Stimulated activated naive CD8-positive, alpha-beta T cell treated with anti-CD3 and anti-CD28 coated beads, Interleukin-15, amount 100 ng/mL, for 72 hours (primary cell): ENCODE measurements around the gene PRXL2C.
"Not testable (repeated sequence)": the region's sequence is repeated elsewhere in the genome, so short reads cannot be mapped to it uniquely, and the experiment has no call there.

Experiments used
- ATAC-seq: fragments of 150-1000 bp; cut with Tn5 transposase; 2 replicates; pipeline ENCODE4 v1.10.0; 2021; ENCODE audit warnings: mild to moderate bottlenecking, moderate library complexity
- DNase-seq, 2 donors: peaks; one replicate each; pipeline ENCODE4 v3.0.0; 2021 to 2022
- H3K27ac Mint-ChIP-seq, 2 donors: one replicate each; pipeline ENCODE4 v1.8.0; 2022; ENCODE audit warnings: mild to moderate bottlenecking in 2 of 2, mixed read lengths in 2 of 2, moderate library complexity in 2 of 2
- H3K27me3 Mint-ChIP-seq: one replicate; pipeline ENCODE4 v1.8.0; 2022; ENCODE audit warnings: mixed read lengths
- H3K4me1 Mint-ChIP-seq: one replicate; pipeline ENCODE4 v1.8.0; 2022; ENCODE audit warnings: mild to moderate bottlenecking, mixed read lengths
- H3K4me3 Mint-ChIP-seq, 2 donors: one replicate each; pipeline ENCODE4 v1.8.0; 2022; ENCODE audit warnings: mild to moderate bottlenecking in 2 of 2, mixed read lengths in 2 of 2, moderate library complexity in 1 of 2
- H3K9me3 Mint-ChIP-seq, 2 donors: one replicate each; pipeline ENCODE4 v1.8.0; 2022; ENCODE audit warnings: mixed read lengths in 2 of 2

Gene PRXL2C

DNA sequence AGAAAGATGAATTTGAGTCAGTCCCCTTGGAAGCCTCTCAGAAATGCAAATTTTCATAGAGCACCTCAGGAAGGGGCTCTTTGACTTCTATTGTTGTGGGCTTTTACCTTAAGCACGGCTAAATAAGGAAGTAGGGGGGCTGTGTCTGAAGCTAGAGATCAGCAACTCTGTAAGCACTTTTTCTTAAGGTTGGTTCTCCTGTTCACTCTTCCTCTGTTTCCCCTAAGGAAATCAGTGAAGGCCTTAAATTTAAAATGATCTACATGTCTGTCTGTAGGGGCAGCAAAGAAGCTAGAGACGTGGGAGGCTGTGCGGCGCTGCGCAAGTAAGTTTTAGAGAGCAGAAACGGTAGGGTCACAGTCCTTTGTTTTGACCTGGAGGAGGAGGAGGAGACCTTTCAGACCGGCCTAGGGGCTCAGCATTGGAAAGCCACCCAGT lies 34.3 kb downstream of the PRXL2C start:
- Mint-ChIP-seq H3K27me3 (peaks cover 57% of the 10 kb centered on the region), H3K27ac (no peak overlapping the region), H3K4me1 (peaks cover 20% of the 10 kb centered on the region), H3K4me3 (peak overlapping the region; percentile 55 to 83), H3K9me3 (no peaks in the 10 kb centered on the region)
- DNase-seq (no peak), ATAC-seq (no peak)

DNA sequence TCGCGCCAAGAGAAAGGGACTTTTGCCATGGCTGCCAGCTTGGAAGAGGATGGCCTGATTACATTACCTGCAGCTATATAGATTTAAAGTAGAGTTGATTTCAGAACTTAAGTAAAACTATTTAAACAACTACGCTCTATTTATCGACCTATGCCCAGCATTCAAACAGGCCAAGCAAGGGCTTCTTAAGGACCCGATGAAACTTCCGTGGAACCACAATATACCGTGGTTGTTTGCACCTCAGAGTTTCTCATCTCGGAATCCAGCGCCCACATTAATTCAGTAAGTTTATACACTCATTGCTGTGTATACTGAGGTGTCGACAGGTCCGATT lies 35.0 kb downstream of the PRXL2C start:
- DNase-seq: no peak
- no peak for ATAC-seq
- Mint-ChIP-seq H3K4me3 (peak overlapping the region; percentile 65 to 83), H3K4me1 (peaks cover 20% of the 10 kb centered on the region), H3K27ac (no peak overlapping the region), H3K27me3 (peaks cover 64% of the 10 kb centered on the region), H3K9me3 (no peaks in the 10 kb centered on the region)

DNA sequence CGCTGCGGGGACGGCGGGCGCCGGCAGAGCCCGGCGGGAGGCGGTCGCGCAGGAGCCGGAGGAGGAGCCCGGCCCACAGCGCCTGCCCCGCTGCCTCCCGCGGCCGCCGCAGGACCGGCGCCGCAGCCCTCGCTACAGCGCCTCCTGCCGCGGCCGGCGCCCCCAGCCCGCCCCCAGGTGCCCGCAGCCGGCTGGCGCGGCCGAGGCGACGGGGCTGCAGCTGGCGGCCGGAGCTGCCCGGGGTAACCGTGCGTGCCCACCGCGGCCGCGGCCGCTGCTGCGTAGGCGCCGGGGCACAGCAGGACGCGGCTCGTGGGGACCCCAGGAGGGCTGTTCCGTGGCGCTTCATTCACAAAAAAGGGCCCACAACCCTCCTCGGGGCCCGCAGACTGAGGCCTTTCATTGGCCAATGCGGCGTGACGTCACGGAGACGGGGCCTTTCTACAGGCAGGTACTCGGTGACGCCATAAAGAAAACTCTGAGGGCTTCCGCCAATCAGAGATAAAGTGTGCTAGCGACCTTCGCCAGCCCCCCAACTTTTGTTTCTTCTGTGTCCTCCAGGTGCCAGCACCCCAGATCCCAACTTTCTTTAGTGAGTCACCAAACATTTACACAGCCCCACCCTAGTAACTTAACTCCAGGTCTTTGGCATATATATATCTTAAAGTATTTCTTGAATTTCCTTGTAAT lies 35.5 kb downstream of the PRXL2C start, which contains the start of gene CDC14B:
Gene CDC14B, minus strand, starts transcription at position 353 of the 690 bp plus-strand sequence. CDS start 465 bp downstream, outside the sequence.
- DNase-seq (peak; percentile 67 to 84), ATAC-seq (peak; percentile 88)
- H3K4me3 Mint-ChIP-seq: peak within 1 kb of the TSS; percentile 74 to 83
- peaks cover 70% of the 10 kb centered on the region for H3K27me3 Mint-ChIP-seq
- no peaks in the 10 kb centered on the region for H3K9me3 Mint-ChIP-seq
- peak within 1 kb of the TSS in 1 of 2 donors; percentile 27 for H3K27ac Mint-ChIP-seq
- H3K4me1 Mint-ChIP-seq: peaks cover 20% of the 10 kb centered on the region

DNA sequence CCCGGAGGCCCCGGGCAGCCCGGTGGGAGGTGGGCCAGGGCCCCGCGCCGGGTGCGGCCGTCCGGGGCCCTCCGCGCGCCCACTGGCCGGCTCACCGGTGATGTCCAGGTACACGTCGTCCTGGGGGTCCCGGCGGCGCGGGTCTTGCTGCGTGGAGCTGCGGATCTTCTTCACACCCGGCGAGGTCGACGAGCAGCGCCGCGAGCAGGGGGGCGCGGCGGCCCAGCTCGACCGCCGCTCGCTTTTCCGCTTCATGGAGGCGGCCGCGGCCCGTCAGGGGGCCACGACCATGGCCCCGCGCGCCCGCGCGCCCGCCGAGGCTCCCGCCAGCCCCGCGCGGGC lies 36.0 kb downstream of the PRXL2C start:
- Mint-ChIP-seq H3K9me3 (no peaks in the 10 kb centered on the region), H3K27me3 (peaks cover 75% of the 10 kb centered on the region), H3K27ac (no peak overlapping the region), H3K4me3 (peak overlapping the region in 1 of 2 donors; percentile 53), H3K4me1 (peaks cover 20% of the 10 kb centered on the region)
- ATAC-seq (peak; percentile 27), DNase-seq (no peak)

DNA sequence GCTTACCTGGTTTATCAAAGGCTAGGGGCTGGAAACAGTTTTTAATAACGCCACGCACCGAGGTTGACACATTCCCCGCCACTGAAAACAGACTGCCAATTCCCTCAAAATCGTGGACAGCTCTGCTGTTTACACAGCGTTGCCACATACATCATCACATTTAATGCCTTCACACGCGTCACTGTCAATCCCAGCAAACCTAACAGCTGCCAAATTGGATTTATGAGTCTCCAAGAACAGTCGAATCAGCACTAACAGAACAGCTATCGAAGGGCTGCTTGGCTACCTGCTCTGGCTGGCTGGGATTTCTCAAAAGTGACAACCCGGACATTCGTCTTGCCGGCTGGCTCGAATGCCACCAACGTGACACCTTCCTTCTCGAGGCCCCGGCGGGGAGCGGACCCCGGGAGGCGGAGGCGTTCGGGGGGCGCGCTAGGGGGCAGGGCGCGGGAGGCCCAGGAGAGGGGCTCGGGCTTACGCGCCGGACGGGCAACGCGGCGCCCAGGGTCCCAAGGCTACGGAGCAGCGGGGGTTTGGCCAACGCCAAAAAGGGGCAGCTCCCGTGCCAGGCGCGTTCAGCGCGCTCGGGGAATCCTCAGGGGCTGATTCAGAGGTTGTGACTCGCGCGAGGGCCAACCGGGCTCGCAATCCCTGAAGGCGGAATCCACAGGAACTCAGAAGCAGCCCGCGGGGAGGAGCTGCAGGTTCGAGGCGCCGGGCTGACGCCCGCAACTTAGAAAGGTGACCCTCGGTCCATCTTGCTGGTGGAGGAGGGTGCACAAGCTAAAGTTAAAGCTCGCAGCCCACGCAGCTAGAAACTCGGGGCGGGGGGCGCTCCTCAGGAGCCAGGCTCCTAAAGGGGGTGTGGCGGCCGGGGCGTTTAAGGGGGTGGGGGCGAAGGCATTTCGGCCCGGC lies 36.7 kb downstream of the PRXL2C start:
- Mint-ChIP-seq H3K9me3 (no peaks in the 10 kb centered on the region), H3K27ac (no peak overlapping the region), H3K4me3 (peak overlapping the region; percentile 73 to 74), H3K27me3 (peaks cover 81% of the 10 kb centered on the region), H3K4me1 (peaks cover 20% of the 10 kb centered on the region)
- ATAC-seq: peak; percentile 3
- peak; percentile 10 to 13 for DNase-seq

DNA sequence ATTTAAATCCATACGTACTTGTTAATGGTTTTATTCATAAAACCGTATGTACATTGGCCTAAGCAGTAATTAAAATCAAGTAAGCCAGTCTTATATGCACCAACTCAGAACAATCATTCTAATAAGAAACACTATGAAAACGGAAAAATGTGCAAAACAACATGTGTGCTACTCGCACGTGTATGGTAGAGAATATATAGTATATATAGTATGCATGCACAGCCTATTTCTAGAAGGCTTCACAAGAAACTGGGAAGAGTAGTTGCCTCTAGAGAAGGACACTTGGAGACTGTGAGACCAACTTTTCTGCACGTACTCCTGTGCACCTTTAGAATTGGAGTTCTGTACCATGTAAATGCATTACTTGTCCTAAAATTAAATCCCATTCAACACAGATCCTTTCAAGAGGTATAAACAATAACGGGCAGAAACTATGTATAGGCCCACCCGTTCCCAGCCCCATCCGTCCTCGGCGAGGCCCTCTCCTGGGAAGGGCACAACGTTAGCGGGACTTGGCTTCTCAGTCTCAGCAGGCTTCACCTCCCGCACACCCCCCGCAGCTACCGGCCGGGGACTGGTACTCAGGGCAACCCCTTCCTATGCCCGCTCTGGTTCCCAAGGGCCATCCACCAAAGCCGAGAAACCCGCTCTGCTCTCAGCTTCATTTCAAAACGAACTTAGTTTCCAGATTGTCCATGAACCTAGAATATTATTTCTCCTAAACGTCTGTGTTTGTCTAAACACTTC lies 37.5 kb downstream of the PRXL2C start:
- no peaks in the 10 kb centered on the region for H3K9me3 Mint-ChIP-seq
- H3K4me3 Mint-ChIP-seq: no peak overlapping the region
- peaks cover 20% of the 10 kb centered on the region for H3K4me1 Mint-ChIP-seq
- ATAC-seq (no peak), DNase-seq (no peak)
- H3K27me3 Mint-ChIP-seq: peaks cover 88% of the 10 kb centered on the region
- H3K27ac Mint-ChIP-seq: no peak overlapping the region

DNA sequence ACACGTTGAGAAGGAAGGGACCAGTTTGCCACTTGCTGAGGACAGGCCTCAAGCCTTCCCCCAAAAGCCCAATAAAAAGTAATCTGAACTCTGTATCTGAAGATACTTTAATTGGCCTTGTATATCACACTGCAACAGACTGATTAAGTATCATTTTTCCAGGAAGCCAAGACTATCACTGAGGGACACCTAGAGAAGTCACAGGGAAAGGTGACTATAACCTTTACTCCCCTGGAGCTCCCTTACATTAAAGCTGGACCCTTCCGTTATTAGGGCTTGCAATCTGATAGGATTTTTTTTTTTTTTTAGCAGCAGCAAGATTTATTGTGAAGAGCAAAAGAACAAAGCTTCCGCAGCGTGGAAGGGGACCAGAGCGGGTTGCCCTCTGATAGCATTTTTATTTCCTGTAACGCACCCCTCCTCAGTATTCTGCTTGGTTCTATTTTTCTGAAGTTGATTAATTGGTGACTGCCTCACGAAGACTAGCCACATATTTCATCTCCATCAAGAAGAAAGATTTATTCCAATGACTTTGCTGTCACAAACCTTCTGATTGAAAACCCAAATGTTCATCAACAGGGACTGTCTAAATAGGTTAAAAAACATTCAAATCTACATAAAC lies 38.2 kb downstream of the PRXL2C start:
- Mint-ChIP-seq H3K4me3 (no peak overlapping the region), H3K27me3 (peaks cover 88% of the 10 kb centered on the region), H3K4me1 (peaks cover 20% of the 10 kb centered on the region), H3K9me3 (no peaks in the 10 kb centered on the region), H3K27ac (no peak overlapping the region)
- no peak for ATAC-seq
- DNase-seq: no peak

DNA sequence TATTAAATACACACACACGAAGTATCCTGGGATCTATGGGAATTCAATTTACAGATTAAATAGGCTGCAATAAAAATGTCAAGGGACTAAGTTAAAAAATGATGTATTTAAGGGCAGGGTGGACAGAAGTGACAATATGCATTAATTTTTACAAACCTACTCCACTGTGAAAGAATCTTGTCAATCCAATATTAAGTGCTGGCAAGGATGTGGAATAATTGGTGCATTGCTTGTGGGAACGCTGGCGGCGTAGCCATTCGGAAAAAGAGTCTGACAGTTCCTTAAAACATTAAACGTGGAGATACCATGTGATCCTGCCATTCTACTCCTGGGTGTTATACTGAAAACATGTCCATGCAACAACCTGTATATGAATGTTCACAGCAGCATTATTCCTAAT lies 39.7 kb downstream of the PRXL2C start:
- Mint-ChIP-seq H3K9me3 (no peaks in the 10 kb centered on the region), H3K27me3 (peaks cover 88% of the 10 kb centered on the region)
- no peak for ATAC-seq

DNA sequence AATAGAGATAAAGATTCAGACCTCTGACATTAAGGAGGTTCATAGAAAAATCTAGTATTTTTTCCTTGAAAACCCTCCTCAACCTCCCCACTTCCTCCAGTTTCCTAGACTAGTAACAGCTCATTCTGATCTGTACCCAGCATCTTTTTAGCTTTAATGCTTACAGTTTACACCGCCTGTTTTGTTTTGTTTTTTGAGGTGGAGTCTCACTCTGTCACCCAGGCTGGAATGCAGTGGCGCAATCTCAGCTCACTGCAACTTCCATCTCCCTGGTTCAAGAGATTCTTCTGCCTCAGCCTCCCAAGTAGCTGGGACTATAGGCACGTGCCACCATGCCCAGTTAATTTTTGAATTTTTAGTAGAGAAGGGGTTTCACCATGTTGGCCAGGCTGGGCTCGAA lies 40.5 kb downstream of the PRXL2C start:
- peaks cover 90% of the 10 kb centered on the region for H3K27me3 Mint-ChIP-seq
- H3K27ac Mint-ChIP-seq: not testable (repeated sequence)

More for the DNA sequence above, 39.7 kb downstream of the PRXL2C start:
- no peak for DNase-seq
- peaks cover 11% of the 10 kb centered on the region for H3K4me1 Mint-ChIP-seq
- no peak overlapping the region for H3K27ac Mint-ChIP-seq
- no peak overlapping the region for H3K4me3 Mint-ChIP-seq

DNA sequence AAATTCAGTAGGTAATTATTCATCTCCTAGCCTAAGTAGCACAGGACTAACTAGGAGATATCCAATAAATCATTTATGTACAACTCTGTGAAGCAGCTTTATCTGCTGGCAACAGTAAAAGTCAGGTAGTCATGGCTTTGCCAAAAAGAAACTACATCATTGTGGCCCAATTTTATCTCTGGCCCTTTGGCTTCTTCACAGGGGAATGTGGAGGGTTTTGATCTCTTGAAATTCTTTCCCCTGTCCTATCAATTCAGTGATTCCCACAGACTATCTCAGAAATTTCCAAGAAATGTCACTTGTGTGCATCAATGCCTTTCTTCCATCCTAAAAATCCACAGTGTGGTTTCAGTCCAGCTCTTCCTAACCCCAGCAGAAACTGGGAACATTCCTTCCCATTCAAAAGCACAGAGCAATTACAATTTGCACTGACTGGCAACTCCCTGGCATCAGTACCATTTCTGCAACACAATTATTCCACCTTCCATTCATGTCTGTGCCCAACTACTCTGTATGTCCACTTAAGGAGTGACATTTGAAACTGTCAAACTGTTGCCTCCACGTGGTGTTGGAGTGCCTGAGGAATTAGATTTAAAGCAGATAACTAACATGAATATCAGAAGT lies 42.0 kb downstream of the PRXL2C start:
- no peaks in the 10 kb centered on the region for H3K9me3 Mint-ChIP-seq
- H3K4me1 Mint-ChIP-seq: peaks cover under 1% of the 10 kb centered on the region
- no peak overlapping the region for H3K4me3 Mint-ChIP-seq
- peaks cover 98% of the 10 kb centered on the region for H3K27me3 Mint-ChIP-seq
- DNase-seq (no peak), ATAC-seq (no peak)
- H3K27ac Mint-ChIP-seq: no peak overlapping the region

More for the DNA sequence above, 40.5 kb downstream of the PRXL2C start:
- not testable (repeated sequence) for DNase-seq, H3K4me3 Mint-ChIP-seq, ATAC-seq, H3K4me1 Mint-ChIP-seq, H3K9me3 Mint-ChIP-seq

DNA sequence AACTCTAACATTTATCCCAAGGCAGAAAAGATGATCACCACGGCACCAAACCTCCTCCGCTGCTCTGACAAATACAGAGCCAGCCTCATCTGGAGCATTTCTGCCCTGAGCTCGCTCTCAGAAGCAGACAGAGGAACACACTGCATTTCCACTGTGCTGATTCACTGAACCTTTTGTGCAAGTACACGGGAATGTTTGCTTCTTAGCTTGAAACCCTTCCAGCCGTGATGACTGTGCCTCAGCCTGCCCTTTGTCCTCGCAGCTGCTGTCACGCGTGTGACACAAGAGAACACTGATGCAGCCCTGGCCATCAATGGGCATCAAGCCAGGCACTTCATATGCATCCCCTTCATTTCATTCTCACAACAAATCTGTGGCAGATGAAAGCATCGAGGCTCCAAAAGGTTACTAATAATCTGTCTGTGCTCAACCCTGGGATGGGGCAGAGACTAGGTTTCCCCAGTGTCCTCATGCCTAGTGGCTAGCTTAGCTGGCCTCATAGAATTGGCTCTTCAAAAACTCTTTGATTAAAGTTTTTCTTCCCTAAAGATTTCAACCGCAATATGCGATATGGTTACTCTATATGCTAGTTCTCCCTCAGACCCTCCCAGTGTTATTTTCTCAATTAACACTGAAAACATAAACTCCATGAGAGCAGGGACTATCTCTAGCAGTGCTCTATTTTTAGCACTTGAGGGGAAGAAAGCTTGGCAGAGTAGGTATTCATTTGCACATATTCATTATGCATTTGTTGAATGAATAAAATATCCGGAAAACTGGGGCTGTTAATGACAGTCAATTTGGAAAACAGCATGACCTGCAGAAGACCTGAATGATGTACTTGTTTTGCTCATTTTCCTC lies 42.8 kb downstream of the PRXL2C start:
- Mint-ChIP-seq H3K27me3 (peaks cover 97% of the 10 kb centered on the region), H3K27ac (no peak overlapping the region), H3K4me3 (no peak overlapping the region), H3K4me1 (no peaks in the 10 kb centered on the region), H3K9me3 (no peaks in the 10 kb centered on the region)
- DNase-seq: no peak
- ATAC-seq: no peak

DNA sequence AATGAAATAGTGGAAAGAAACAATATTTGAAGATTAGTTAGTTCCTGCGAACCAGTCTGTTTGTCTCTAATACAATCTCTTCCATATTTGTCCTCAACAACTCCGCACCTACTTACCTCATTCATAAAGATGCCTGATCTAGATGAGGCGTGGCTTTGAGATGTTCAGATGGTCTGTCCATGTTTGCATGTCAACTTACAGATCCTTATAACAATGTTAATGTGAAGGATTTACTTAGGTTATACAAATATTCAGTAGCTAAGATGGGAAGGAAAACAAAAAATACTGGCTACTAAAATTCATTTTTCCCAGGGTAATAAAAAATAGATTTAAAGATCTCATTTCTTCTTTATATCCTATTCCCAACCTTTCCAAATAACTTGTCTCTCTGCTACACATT lies 43.8 kb downstream of the PRXL2C start:
- Mint-ChIP-seq H3K9me3 (no peaks in the 10 kb centered on the region), H3K4me1 (no peaks in the 10 kb centered on the region), H3K4me3 (no peak overlapping the region), H3K27ac (no peak overlapping the region), H3K27me3 (peaks cover 91% of the 10 kb centered on the region)
- ATAC-seq (no peak), DNase-seq (no peak)

DNA sequence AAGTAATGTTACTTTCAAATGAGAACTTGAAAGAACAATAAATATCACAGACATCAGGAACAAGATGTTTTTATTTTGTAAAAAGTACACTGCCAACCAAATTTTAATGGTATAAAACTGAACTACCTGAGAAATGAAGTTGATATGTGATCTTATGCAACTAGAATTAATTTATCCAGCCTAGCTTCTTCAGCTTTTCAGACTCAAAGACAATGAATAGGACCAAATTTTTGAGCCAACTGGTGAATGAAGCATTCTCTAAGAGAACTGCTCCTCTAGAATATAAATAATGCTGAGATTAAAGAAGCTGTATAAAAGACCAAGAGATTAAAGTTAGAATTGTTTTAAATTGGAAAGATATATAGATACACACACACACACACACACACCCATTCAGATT lies 45.4 kb downstream of the PRXL2C start:
- no peaks in the 10 kb centered on the region for H3K9me3 Mint-ChIP-seq
- ATAC-seq: no peak
- H3K4me3 Mint-ChIP-seq: no peak overlapping the region
- no peak for DNase-seq
- no peaks in the 10 kb centered on the region for H3K4me1 Mint-ChIP-seq
- H3K27me3 Mint-ChIP-seq: peaks cover 79% of the 10 kb centered on the region
- no peak overlapping the region for H3K27ac Mint-ChIP-seq

DNA sequence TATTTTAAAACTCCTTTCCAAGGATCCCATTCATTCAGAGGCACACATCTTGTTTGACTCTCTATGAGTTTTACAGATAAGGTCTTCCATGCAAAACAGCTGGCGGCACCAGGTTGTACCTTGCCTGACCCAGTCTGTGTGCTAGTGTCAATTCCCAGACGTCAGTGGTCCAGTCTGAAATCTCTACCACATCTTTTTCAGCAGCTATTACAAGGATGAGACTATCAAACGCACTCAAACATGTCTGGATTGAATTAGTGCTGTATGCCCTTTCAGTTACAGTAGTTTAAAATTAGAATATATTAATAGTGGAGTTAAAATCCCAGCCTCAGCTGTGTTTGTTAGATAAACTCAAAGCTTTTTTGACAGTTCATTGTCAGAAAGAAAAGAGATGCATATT lies 47.1 kb downstream of the PRXL2C start:
- Mint-ChIP-seq H3K27me3 (peaks cover 62% of the 10 kb centered on the region), H3K4me3 (no peak overlapping the region), H3K4me1 (no peaks in the 10 kb centered on the region), H3K9me3 (no peaks in the 10 kb centered on the region), H3K27ac (no peak overlapping the region)
- no peak for ATAC-seq
- DNase-seq: no peak
